ENCODE measurements around the gene TMEM60.

TMEM60 gene

GRCh38 chr7:77770316-77770715 is 27.9 kb downstream of the TMEM60 start:
- DNase-seq = no peak

- DNase-seq = no peak
Measured at GRCh38 chr7:77766801-77767605, 31.2 kb downstream of the TMEM60 start.

- DNase-seq = no peak
Measured at GRCh38 chr7:77765906-77766800, 32.1 kb downstream of the TMEM60 start.

- DNase-seq = no peak
Measured at GRCh38 chr7:77765481-77765880, 32.8 kb downstream of the TMEM60 start.

- no peak for DNase-seq
Measured at GRCh38 chr7:77760809-77761453, 37.3 kb downstream of the TMEM60 start.

- peak; percentile 82 for DNase-seq
Measured at GRCh38 chr7:77759294-77759889, 38.8 kb downstream of the TMEM60 start.

- no peak for DNase-seq
Measured at GRCh38 chr7:77757589-77757988, 40.6 kb downstream of the TMEM60 start.

GRCh38 chr7:77753173-77753572 is 45.1 kb downstream of the TMEM60 start:
- no peak for DNase-seq

- peak; percentile 63 for DNase-seq
Measured at GRCh38 chr7:77752016-77752415, 46.2 kb downstream of the TMEM60 start.

- no peak for DNase-seq
Measured at GRCh38 chr7:77747718-77748117, 50.5 kb downstream of the TMEM60 start.

- no peak for DNase-seq
Measured at GRCh38 chr7:77747178-77747577, 51.1 kb downstream of the TMEM60 start.

GRCh38 chr7:77746824-77747165 is 51.4 kb downstream of the TMEM60 start:
- no peak for DNase-seq

- DNase-seq = no peak
Measured at GRCh38 chr7:77746164-77746823, 51.9 kb downstream of the TMEM60 start.

- DNase-seq = no peak
Measured at GRCh38 chr7:77745746-77746145, 52.5 kb downstream of the TMEM60 start.
